Measurements from ENCODE around the gene ZIK1.
A peak's percentile ranks its signal among the peaks of the same experiment; 100 is the strongest.

The ZIK1 gene

GRCh38 chr19:57583521-57584416, at the start of gene ZIK1:
ZIK1 (plus strand) TSS chr19:57584145; CDS start chr19:57584357, 212 bp downstream.
- DNase-seq (ENCODE audit: low read depth) = peak; percentile 91

GRCh38 chr19:57537953-57538547, 45.9 kb upstream of the ZIK1 start:
- no peak for DNase-seq (ENCODE audit: low read depth)

- DNase-seq (ENCODE audit: low read depth) = no peak
Measured at GRCh38 chr19:57546513-57546912, 37.4 kb upstream of the ZIK1 start.

GRCh38 chr19:57552432-57552831, 31.5 kb upstream of the ZIK1 start:
- DNase-seq (ENCODE audit: low read depth) = no peak

- DNase-seq (ENCODE audit: low read depth) = no peak
Measured at GRCh38 chr19:57557659-57558058, 26.3 kb upstream of the ZIK1 start.

GRCh38 chr19:57558525-57558924, 25.4 kb upstream of the ZIK1 start:
- DNase-seq (ENCODE audit: low read depth) = peak; percentile 25

GRCh38 chr19:57559008-57559403, 24.9 kb upstream of the ZIK1 start:
- peak; percentile 22 for DNase-seq (ENCODE audit: low read depth)

GRCh38 chr19:57559404-57560025, 24.4 kb upstream of the ZIK1 start, which contains the start of gene ZNF550:
ZNF550 (minus strand) TSS chr19:57559863; CDS start chr19:57559682, 181 bp downstream.
- peak; percentile 92 for DNase-seq (ENCODE audit: low read depth)

- DNase-seq (ENCODE audit: low read depth) = peak; percentile 79
Measured at GRCh38 chr19:57560049-57560491, 23.9 kb upstream of the ZIK1 start.

- DNase-seq (ENCODE audit: low read depth) = no peak
Measured at GRCh38 chr19:57563547-57563946, 20.4 kb upstream of the ZIK1 start.

GRCh38 chr19:57566396-57567265, 17.3 kb upstream of the ZIK1 start:
- peak; percentile 42 for DNase-seq (ENCODE audit: low read depth)

- DNase-seq (ENCODE audit: low read depth) = no peak
Measured at GRCh38 chr19:57570707-57571106, 13.2 kb upstream of the ZIK1 start.

- DNase-seq (ENCODE audit: low read depth) = no peak
Measured at GRCh38 chr19:57572415-57572947, 11.5 kb upstream of the ZIK1 start.

- DNase-seq (ENCODE audit: low read depth) = no peak
Measured at GRCh38 chr19:57576661-57577060, 7.3 kb upstream of the ZIK1 start.

GRCh38 chr19:57578487-57579205, 5.3 kb upstream of the ZIK1 start, which contains the start of gene ZNF416:
ZNF416 (minus strand) TSS chr19:57578911; CDS start chr19:57578704, 207 bp downstream.
- DNase-seq (ENCODE audit: low read depth) = peak; percentile 99

- no peak for DNase-seq (ENCODE audit: low read depth)
Measured at GRCh38 chr19:57583104-57583520, 833 bp upstream of the ZIK1 start.

- peak; percentile 84 for DNase-seq (ENCODE audit: low read depth)
Measured at GRCh38 chr19:57587529-57587928, 3.6 kb downstream of the ZIK1 start.

- no peak for DNase-seq (ENCODE audit: low read depth)
Measured at GRCh38 chr19:57599377-57599760, 15.4 kb downstream of the ZIK1 start.

- peak; percentile 88 for DNase-seq (ENCODE audit: low read depth)
Measured at GRCh38 chr19:57599761-57600383, 15.9 kb downstream of the ZIK1 start, which contains the start of gene ZNF530. ZNF530 (plus strand) TSS chr19:57599885; CDS start chr19:57604346, 4,461 bp downstream.

- no peak for DNase-seq (ENCODE audit: low read depth)
Measured at GRCh38 chr19:57606931-57607330, 23.0 kb downstream of the ZIK1 start.
